Erythroblast (primary cell): ENCODE data around the gene RCC2.

Experiments used
- GATA1 ChIP-seq: IDR thresholded peaks from 2 replicates; pipeline ENCODE4 v1.6.1; 2011; ENCODE audit warnings: low read depth, mild to moderate bottlenecking, control low read depth, low read length, moderate library complexity
- POLR2A ChIP-seq: IDR thresholded peaks from 2 replicates; pipeline ENCODE4 v1.6.1; 2011; ENCODE audit warnings: mild to moderate bottlenecking, low read length

DNA sequence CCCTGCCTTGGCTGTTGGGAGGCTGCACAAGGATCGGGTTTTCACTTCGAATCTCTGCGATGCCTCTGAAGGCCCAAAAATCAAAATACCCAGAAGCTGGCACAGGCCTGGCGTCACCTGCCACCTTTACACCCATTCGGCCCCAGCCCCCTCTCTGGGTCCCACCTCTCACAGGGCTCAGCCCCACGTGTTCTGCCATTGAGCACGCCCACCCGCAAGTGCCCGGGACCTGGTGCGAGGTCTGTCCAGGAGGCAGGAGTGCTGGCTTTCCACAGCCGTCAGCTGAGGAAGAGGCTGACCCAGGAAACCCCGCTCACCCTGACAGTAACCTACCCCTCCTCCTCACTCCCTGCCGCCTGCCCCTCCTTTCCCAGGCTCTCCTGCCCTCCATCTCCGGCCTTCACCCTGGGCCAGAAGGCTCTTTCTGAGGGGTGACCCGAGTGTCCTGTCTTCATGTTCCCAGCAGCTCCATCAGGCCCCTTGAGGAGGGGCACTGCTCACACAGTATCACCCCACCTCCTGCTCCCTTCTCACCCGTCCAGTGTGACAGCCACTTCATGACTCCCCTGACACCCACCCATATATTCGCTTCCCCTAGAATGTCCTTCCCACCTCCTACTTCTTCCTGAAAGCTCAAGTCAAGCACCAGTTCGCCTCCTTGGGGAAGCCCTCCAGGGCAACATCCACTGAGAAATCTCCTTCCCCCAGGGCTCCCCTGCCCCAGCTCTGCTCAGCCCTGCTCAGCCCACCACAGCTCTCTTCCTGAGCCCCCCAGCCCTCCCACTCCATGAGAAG, 13.5 kb downstream of the RCC2 start:
- TF ChIP-seq POLR2A (no peak), GATA1 (no peak)
